ENCODE results near the gene TENT4A.

Gene TENT4A

GRCh38 chr5:6715758-6716628, 2.8 kb downstream of the TENT4A start:
- TF ChIP-seq JUND (IDR thresholded peaks at IDR 0.05; ENCODE audit: low read depth), result no peak
- in situ Hi-C loops (cut with HindIII; ENCODE audit: low pct_unique_long_range_greater_than_20kb, low sequenced_read_pairs), result no loop called here
- DNase-seq (ENCODE audit: low read depth in 1 of 2, low spot score in 1 of 2), result no peak

- no peak for TF ChIP-seq JUND (IDR thresholded peaks at IDR 0.05; ENCODE audit: low read depth)
- in situ Hi-C loops (cut with HindIII; ENCODE audit: low pct_unique_long_range_greater_than_20kb, low sequenced_read_pairs), result no loop called here
- DNase-seq (ENCODE audit: low read depth in 1 of 2, low spot score in 1 of 2), result no peak
Observed at GRCh38 chr5:6716629-6717149, 3.5 kb downstream of the TENT4A start.

- TF ChIP-seq JUND (IDR thresholded peaks at IDR 0.05; ENCODE audit: low read depth), result no peak
- in situ Hi-C loops (cut with HindIII; ENCODE audit: low pct_unique_long_range_greater_than_20kb, low sequenced_read_pairs), result no loop called here
- DNase-seq (ENCODE audit: low read depth in 1 of 2, low spot score in 1 of 2), result no peak
Observed at GRCh38 chr5:6717247-6717646, 4.0 kb downstream of the TENT4A start.

DNA sequence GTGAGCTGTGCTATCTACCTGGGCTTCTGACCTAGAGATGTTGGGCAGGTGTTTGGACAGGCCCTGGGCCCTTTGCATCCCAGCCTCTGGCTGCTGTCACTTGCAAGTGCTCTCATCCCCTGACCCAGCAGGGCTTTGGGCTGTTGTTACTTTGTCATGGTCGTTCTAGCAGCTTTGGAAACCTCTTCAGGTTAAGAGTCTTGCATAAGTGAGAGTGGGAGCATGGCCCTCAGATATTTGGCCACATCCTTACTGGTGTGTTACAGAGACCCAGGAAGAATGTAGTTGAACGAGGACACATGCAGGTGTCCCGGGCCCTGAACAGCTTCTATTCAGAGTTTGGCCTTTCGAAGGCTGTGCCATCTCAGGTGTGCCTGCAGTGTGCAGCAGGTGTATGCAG, 4.5 kb downstream of the TENT4A start:
- in situ Hi-C loops (cut with HindIII; ENCODE audit: low pct_unique_long_range_greater_than_20kb, low sequenced_read_pairs), result no loop called here
- TF ChIP-seq JUND (IDR thresholded peaks at IDR 0.05; ENCODE audit: low read depth), result no peak
- DNase-seq (ENCODE audit: low read depth in 1 of 2, low spot score in 1 of 2), result no peak

GRCh38 chr5:6718161-6718681, 5.0 kb downstream of the TENT4A start:
- TF ChIP-seq JUND (IDR thresholded peaks at IDR 0.05; ENCODE audit: low read depth), result no peak
- in situ Hi-C loops (cut with HindIII; ENCODE audit: low pct_unique_long_range_greater_than_20kb, low sequenced_read_pairs), result no loop called here
- no peak for DNase-seq (ENCODE audit: low read depth in 1 of 2, low spot score in 1 of 2)

- TF ChIP-seq JUND (IDR thresholded peaks at IDR 0.05; ENCODE audit: low read depth), result no peak
- no peak for DNase-seq (ENCODE audit: low read depth in 1 of 2, low spot score in 1 of 2)
- in situ Hi-C loops (cut with HindIII; ENCODE audit: low pct_unique_long_range_greater_than_20kb, low sequenced_read_pairs), result no loop called here
Observed at GRCh38 chr5:6718718-6719117, 5.5 kb downstream of the TENT4A start.

GRCh38 chr5:6719417-6719816, 6.2 kb downstream of the TENT4A start:
- DNase-seq (ENCODE audit: low read depth in 1 of 2, low spot score in 1 of 2), result no peak
- in situ Hi-C loops (cut with HindIII; ENCODE audit: low pct_unique_long_range_greater_than_20kb, low sequenced_read_pairs), result no loop called here
- TF ChIP-seq JUND (IDR thresholded peaks at IDR 0.05; ENCODE audit: low read depth), result no peak

- no peak for DNase-seq (ENCODE audit: low read depth in 1 of 2, low spot score in 1 of 2)
- in situ Hi-C loops (cut with HindIII; ENCODE audit: low pct_unique_long_range_greater_than_20kb, low sequenced_read_pairs), result no loop called here
- no peak for TF ChIP-seq JUND (IDR thresholded peaks at IDR 0.05; ENCODE audit: low read depth)
Observed at GRCh38 chr5:6719896-6720560, 6.8 kb downstream of the TENT4A start.

DNA sequence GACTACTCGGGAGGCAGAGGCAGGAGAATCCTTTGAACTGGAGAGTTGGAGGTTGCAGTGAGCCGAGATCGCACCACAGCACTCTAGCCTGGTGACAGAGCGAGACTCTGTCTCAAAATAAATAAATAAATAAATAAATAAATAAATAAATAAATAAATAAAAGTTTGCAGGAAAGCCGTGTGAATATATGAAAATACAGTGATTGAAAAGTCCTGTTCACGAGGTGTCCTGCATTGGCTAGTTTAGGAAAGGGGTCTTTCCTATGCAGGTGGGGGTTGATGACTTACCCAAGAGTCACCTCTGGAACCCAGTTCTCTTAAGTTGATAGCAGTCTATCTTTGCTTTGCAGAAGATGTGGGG, 7.3 kb downstream of the TENT4A start:
- DNase-seq (ENCODE audit: low read depth in 1 of 2, low spot score in 1 of 2), result no peak
- no peak for TF ChIP-seq JUND (IDR thresholded peaks at IDR 0.05; ENCODE audit: low read depth)
- in situ Hi-C loops (cut with HindIII; ENCODE audit: low pct_unique_long_range_greater_than_20kb, low sequenced_read_pairs), result no loop called here

- in situ Hi-C loops (cut with HindIII; ENCODE audit: low pct_unique_long_range_greater_than_20kb, low sequenced_read_pairs), result no loop called here
- no peak for DNase-seq (ENCODE audit: low read depth in 1 of 2, low spot score in 1 of 2)
- TF ChIP-seq JUND (IDR thresholded peaks at IDR 0.05; ENCODE audit: low read depth), result no peak
Observed at GRCh38 chr5:6721442-6721841, 8.2 kb downstream of the TENT4A start.

GRCh38 chr5:6722015-6722414, 8.8 kb downstream of the TENT4A start:
- in situ Hi-C loops (cut with HindIII; ENCODE audit: low pct_unique_long_range_greater_than_20kb, low sequenced_read_pairs), result no loop called here
- no peak for DNase-seq (ENCODE audit: low read depth in 1 of 2, low spot score in 1 of 2)
- TF ChIP-seq JUND (IDR thresholded peaks at IDR 0.05; ENCODE audit: low read depth), result no peak

- TF ChIP-seq JUND (IDR thresholded peaks at IDR 0.05; ENCODE audit: low read depth), result no peak
- no peak for DNase-seq (ENCODE audit: low read depth in 1 of 2, low spot score in 1 of 2)
- in situ Hi-C loops (cut with HindIII; ENCODE audit: low pct_unique_long_range_greater_than_20kb, low sequenced_read_pairs), result no loop called here
Observed at GRCh38 chr5:6723122-6723815, 10.0 kb downstream of the TENT4A start.

Measured in T47D (cell line).